Transverse colon (tissue), 4 donors: ENCODE results near the gene PDE10A. TPM values are rescaled to one million over a fixed set of nuclear protein-coding genes. Genes with fewer than 3 reads are reported as not detected.

Source experiments
- DNase-seq: peaks from one replicate; pipeline ENCODE4 v3.0.0-alpha.2; 2019
- H3K27ac ChIP-seq, 4 donors: fragments of 200-600 bp; sonication (generic); 2 replicates each; pipeline ENCODE4 v1.5.1; 2016 to 2018; ENCODE audit warnings: inconsistent platforms in 4 of 4
- H3K27me3 ChIP-seq: fragments of 200-600 bp; sonication (generic); 2 replicates; pipeline ENCODE4 v1.5.1; 2017; ENCODE audit warnings: inconsistent platforms
- H3K36me3 ChIP-seq, 4 donors: fragments of 200-600 bp; sonication (generic); 2 replicates each; pipeline ENCODE4 v1.5.1; 2017 to 2019; ENCODE audit warnings: inconsistent platforms in 4 of 4
- H3K4me1 ChIP-seq, 4 donors: fragments of 200-600 bp; sonication (generic); 2 replicates each; pipeline ENCODE4 v1.5.1; 2017 to 2020; ENCODE audit warnings: inconsistent platforms in 4 of 4
- H3K4me3 ChIP-seq, 4 donors: fragments of 200-600 bp; sonication (generic); 1 replicate in 1 of 4; 2 replicates in 3 of 4; pipeline versions ENCODE4 v1.5.1 to v1.6.1; 2017 to 2019; ENCODE audit warnings: inconsistent platforms in 4 of 4
- H3K9me3 ChIP-seq, 2 donors: fragments of 200-600 bp; sonication (generic); 2 replicates each; pipeline ENCODE4 v1.5.1; 2017 to 2019; ENCODE audit warnings: inconsistent platforms in 2 of 2
- EP300 ChIP-seq: sonication (generic); formaldehyde crosslinking; IDR thresholded peaks from one replicate; pipeline ENCODE4 v1.6.1; 2017; ENCODE audit warnings: antibody characterized with exemption, low read depth
- POLR2A ChIP-seq: fragments of 450-650 bp; IDR thresholded peaks from one replicate; pipeline ENCODE4 v1.6.1; 2016; ENCODE audit warnings: antibody characterized with exemption, mild to moderate bottlenecking, moderate library complexity
- POLR2AphosphoS5 ChIP-seq, 3 donors: sonication (generic); formaldehyde crosslinking; IDR thresholded peaks; one replicate each; pipeline ENCODE4 v1.6.1; 2016; ENCODE audit warnings: antibody characterized with exemption in 3 of 3
- whole genome bisulfite sequencing, 2 donors: methylation state at CpG; one replicate each; pipeline ENCODE4 v1.1.5; 2018; ENCODE audit warnings: low coverage in 1 of 2; 5-methylcytosine and 5-hydroxymethylcytosine counted together
- in situ Hi-C, 4 donors: fragments of 200-750 bp; cut with MboI; loops; one replicate each; pipeline versions ENCODE4 v1.15.0 to v1.15.1; 2017; ENCODE audit warnings: low sequenced_read_pairs in 3 of 4, low pct_ligation_motif_present in 1 of 4, low pct_unique_long_range_greater_than_20kb in 1 of 4
- intact Hi-C: fragments of 100-400 bp; cut with DNase I; formaldehyde crosslinking; loops from one replicate; pipeline ENCODE4 v1.15.1; 2023; ENCODE audit warnings: low total_unique reads
- total RNA-seq, 4 donors: library from RNA; depleted of rRNA; stranded (reverse); fragments of >200 nt; gene quantifications; one replicate each; pipeline ENCODE4 v1.1.0, GENCODE V29; 2016
- TF ChIP-seq, protein P1 (sequence below), 5 experiments: fragments of 200-600 bp in 3 of 5; fragments of 450-650 bp in 2 of 5; sonication (generic) in 3 of 5; IDR thresholded peaks; 1 replicate in 2 of 5; 2 replicates in 3 of 5; pipeline ENCODE4 v1.5.1; 2016 to 2017; ENCODE audit warnings: antibody characterized with exemption in 5 of 5, inconsistent platforms in 3 of 5, mild to moderate bottlenecking in 2 of 5, moderate library complexity in 1 of 5

The PDE10A gene
- total RNA-seq, 4 donors from 2014 or later: 1.4 to 15.3 (median 4.3) TPM

DNA sequence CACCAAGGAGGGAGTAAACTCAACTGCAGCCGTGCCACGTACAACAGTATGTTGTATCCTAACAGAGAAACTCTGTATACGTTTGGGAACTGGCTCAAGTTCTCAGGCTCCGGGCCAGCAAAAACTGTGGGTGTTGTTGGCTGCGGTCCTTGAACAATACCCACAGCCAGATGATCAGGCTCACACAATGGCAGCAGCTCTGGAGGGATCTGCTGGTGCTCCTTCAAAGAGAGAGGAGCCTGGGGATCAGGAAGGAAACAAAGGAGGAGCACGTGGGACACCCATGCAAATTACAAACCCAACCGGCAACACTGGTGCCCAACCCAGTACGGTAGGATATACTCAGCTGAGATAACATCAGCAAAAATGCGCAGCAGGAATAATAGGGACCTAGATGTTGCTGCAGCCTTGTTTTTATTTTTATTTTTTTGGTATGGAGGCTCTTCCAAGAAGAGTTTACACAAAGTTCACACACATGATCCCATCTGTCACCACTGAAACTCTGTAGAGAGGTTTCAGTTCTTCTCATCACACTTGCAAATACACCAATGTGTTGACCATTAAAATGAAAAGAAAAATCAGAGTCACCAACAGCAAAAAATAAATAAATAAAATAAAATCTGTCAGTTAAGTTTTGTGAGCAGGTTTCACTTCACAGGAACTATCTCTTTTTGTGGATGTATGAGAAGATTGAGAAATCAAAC lies 41.2 kb upstream of the PDE10A start:
- Histone ChIP-seq H3K4me1 (no peaks in the 10 kb centered on the region), H3K27ac (no peak overlapping the region), H3K9me3 (no peaks in the 10 kb centered on the region), H3K4me3 (no peak overlapping the region), H3K27me3 (no peaks in the 10 kb centered on the region), H3K36me3 (no peaks in the 10 kb centered on the region)
- in situ Hi-C loops (no loop called here), intact Hi-C loops (no loop called here)
- WGBS, 2 donors: 20 to 54% methylated on average over 1 to 9 of the region's 9 CpGs
- no peak for DNase-seq
- TF ChIP-seq, protein P1, sequence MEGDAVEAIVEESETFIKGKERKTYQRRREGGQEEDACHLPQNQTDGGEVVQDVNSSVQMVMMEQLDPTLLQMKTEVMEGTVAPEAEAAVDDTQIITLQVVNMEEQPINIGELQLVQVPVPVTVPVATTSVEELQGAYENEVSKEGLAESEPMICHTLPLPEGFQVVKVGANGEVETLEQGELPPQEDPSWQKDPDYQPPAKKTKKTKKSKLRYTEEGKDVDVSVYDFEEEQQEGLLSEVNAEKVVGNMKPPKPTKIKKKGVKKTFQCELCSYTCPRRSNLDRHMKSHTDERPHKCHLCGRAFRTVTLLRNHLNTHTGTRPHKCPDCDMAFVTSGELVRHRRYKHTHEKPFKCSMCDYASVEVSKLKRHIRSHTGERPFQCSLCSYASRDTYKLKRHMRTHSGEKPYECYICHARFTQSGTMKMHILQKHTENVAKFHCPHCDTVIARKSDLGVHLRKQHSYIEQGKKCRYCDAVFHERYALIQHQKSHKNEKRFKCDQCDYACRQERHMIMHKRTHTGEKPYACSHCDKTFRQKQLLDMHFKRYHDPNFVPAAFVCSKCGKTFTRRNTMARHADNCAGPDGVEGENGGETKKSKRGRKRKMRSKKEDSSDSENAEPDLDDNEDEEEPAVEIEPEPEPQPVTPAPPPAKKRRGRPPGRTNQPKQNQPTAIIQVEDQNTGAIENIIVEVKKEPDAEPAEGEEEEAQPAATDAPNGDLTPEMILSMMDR (IDR thresholded peaks at IDR 0.05): no peak
- TF ChIP-seq POLR2A: no peak
- TF ChIP-seq POLR2AphosphoS5 (IDR thresholded peaks at IDR 0.05): no peak
- TF ChIP-seq EP300: no peak

DNA sequence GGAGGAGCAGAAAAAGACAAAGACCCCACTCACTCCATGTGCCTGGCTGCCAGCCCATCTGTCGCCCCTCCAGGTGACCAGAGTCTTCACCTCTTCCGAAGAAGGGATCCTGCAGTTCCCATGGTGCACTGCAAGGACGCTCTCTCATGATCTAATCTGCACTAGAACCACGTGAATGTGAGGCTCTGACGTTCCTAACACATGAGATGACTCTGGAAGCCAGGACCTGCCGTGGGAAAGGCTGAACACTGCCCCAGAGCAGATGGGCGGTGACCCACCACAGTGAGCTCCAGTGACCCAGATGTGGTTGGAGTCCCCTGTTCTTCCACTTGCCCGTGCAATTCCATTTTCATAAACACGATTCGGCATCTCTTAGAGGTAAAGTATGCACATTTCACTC lies 39.6 kb upstream of the PDE10A start:
- Histone ChIP-seq H3K4me3 (no peak overlapping the region), H3K27ac (no peak overlapping the region), H3K9me3 (no peaks in the 10 kb centered on the region), H3K27me3 (no peaks in the 10 kb centered on the region), H3K36me3 (no peaks in the 10 kb centered on the region), H3K4me1 (no peaks in the 10 kb centered on the region)
- 69 to 76% methylated on average over 5 to 10 of the region's 10 CpGs for WGBS, 2 donors
- no peak for DNase-seq
- intact Hi-C loops (no loop called here), in situ Hi-C loops (no loop called here)
- TF ChIP-seq, protein P1 (IDR thresholded peaks at IDR 0.05): no peak
- TF ChIP-seq EP300 (no peak), POLR2AphosphoS5 (IDR thresholded peaks at IDR 0.05) (no peak), POLR2A (no peak)

DNA sequence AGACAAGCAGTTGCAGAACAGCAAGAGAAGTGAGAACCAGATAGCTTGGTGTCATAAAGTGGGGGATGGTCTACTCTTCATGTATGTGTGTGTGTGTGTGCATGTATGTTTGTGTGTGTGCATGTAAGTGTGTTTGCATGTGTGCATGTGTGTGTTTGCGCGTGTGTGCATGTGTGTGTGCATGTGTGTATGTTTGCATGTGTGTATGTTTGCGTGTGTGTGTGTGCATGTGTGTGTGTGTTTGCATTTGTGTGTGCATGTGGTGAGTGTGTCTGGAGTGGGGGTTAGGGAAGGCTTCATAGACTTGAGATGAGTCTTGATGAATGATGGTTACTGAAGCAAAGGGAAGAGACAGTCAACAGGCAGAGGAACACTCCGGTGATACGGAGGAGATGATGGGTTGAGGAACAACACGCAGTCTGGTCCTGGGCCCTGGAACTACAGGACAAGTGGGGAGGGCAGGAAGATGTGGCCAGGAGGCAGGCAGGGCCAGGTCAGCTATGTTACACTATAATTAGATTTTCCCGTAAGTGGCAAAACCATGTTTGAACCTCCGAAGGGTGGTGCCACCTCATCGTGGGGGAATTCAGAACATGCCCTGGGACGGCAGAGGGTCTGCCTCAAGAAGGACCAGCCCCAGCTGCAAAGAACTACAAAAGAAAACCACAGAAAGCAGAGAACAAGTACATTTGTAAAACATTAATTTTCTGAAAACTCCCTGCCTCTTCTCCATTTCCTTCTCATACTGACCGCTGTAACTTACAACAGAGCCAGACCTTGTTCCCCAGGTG lies 38.7 kb upstream of the PDE10A start:
- in situ Hi-C loops: no loop called here
- 90 to 92% methylated on average over 10 to 11 of the region's 11 CpGs for WGBS, 2 donors
- no peaks in the 10 kb centered on the region for H3K36me3 ChIP-seq

DNA sequence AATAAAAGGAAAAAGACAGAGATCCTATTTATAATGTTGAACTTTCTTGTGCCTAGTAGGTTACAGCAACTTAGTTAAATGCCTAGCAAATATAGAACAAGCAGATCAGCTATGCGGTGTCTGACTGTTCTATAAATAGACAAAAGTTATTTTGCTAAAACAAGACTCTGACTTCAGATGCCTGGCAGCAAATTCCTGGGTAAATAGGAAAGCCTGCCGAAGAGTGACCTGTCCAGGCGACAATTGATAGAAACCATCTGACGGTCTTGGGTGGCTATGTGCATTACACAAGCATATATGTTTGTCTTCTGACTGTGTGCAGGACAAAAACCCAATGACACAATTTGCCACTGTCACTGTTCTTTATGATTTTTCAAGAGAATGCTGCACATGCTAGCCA lies 38.0 kb upstream of the PDE10A start:
- Histone ChIP-seq H3K36me3 (no peaks in the 10 kb centered on the region), H3K27me3 (no peaks in the 10 kb centered on the region), H3K9me3 (no peaks in the 10 kb centered on the region), H3K4me3 (no peak overlapping the region), H3K4me1 (no peaks in the 10 kb centered on the region), H3K27ac (no peak overlapping the region)
- intact Hi-C loops (no loop called here), in situ Hi-C loops (no loop called here)
- WGBS, 2 donors: 65 to 86% methylated on average over 1 to 4 of the region's 4 CpGs
- no peak for DNase-seq
- TF ChIP-seq, protein P1 (IDR thresholded peaks at IDR 0.05): no peak
- no peak for TF ChIP-seq EP300
- TF ChIP-seq POLR2A: no peak
- no peak for TF ChIP-seq POLR2AphosphoS5 (IDR thresholded peaks at IDR 0.05)

More for the DNA sequence above, 38.7 kb upstream of the PDE10A start:
- intact Hi-C loops: no loop called here
- H3K9me3 ChIP-seq: no peaks in the 10 kb centered on the region
- no peaks in the 10 kb centered on the region for H3K27me3 ChIP-seq
- DNase-seq: no peak
- no peak overlapping the region for H3K27ac ChIP-seq
- no peaks in the 10 kb centered on the region for H3K4me1 ChIP-seq
- H3K4me3 ChIP-seq: no peak overlapping the region
- TF ChIP-seq POLR2AphosphoS5 (IDR thresholded peaks at IDR 0.05): no peak
- TF ChIP-seq EP300: no peak
- no peak for TF ChIP-seq POLR2A
- TF ChIP-seq, protein P1 (IDR thresholded peaks at IDR 0.05): no peak
